GM18502 (cell line): ENCODE results near the gene SSRP1.
"Not testable (repeated sequence)": the region's sequence is repeated elsewhere in the genome, so short reads cannot be mapped to it uniquely, and the experiment has no call there.

Source experiments
- ATAC-seq: cut with Tn5 transposase; IDR thresholded peaks from one replicate; pipeline ENCODE4 v1.9.1; 2021; ENCODE audit warnings: mild to moderate bottlenecking; ENCODE audit not compliant: unreplicated experiment, poor library complexity

SSRP1 gene

GRCh38 chr11:57340039-57340615 is 4.4 kb upstream of the SSRP1 start:
- ATAC-seq: no peak

DNA sequence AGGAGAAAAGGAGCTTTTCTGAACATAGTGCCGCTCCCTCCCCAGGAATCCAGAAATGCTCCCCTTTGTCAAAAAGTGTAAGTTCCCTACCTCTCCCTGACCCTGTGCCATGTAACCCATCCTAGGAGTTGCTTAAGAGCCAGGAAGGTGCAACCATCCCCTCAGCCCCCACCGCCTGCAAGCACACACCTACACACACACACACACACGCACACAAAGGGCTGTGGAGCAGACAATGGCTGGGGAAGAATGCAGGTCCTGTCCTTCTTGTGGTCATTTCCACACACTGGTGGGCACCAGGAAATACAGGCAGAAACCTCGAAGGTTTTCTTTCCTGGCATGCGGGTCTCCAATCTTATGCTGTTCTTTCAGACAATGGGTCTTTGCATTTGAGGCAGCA is 3.6 kb upstream of the SSRP1 start:
- no peak for ATAC-seq

- ATAC-seq: no peak
Observed at GRCh38 chr11:57338142-57338541, 2.5 kb upstream of the SSRP1 start, which contains the start of gene P2RX3. P2RX3 (plus strand) TSS chr11:57338352; CDS start chr11:57338551, 199 bp downstream.

DNA sequence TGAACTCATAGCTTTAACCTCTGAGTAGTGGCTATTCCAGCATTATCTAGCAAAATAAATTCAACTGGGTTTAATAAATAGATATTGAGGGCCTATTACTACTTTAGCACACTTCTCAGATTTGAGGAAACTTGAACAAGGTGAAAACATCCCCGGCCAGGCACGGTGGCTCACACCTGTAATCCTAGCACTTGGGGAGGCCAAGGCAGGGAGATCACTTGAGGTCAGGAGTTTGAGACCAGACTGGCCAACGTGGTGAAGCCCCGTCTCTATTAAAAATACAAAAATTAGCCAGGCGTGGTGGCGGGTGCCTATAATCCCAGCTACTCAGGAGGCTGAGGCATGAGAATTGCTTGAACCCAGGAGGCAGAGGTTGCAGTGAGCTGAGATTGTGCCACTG is 1.2 kb upstream of the SSRP1 start:
- not testable (repeated sequence) for ATAC-seq

DNA sequence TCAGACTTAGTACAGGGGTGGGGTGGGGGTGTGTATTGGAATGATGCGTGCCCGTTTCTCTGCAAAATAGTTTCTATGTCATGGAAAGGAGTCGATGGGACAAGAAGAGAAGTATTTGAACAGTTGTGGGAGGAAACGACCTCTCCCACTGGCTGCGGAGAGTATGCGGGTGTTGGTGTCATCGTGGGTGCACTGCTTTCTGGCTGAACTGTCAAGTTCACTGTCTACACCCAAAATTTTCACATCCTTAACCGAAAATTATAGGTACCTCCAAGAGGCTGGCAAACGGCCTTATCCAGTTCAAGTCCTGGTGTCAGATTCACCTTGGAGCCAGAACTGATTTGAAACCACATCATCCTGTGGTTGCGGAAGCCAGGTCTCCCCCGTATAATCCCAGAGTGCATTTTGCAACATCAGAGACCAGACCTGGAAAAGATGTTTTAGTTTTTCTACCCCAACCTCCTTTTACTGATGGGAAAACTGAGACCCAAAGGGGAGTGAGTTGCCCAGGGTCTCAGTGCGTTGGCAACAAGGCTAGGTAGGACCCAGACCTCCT is 497 bp upstream of the SSRP1 start:
- no peak for ATAC-seq

GRCh38 chr11:57335023-57335342 is 709 bp downstream of the SSRP1 start:
- peak; percentile 6 for ATAC-seq

DNA sequence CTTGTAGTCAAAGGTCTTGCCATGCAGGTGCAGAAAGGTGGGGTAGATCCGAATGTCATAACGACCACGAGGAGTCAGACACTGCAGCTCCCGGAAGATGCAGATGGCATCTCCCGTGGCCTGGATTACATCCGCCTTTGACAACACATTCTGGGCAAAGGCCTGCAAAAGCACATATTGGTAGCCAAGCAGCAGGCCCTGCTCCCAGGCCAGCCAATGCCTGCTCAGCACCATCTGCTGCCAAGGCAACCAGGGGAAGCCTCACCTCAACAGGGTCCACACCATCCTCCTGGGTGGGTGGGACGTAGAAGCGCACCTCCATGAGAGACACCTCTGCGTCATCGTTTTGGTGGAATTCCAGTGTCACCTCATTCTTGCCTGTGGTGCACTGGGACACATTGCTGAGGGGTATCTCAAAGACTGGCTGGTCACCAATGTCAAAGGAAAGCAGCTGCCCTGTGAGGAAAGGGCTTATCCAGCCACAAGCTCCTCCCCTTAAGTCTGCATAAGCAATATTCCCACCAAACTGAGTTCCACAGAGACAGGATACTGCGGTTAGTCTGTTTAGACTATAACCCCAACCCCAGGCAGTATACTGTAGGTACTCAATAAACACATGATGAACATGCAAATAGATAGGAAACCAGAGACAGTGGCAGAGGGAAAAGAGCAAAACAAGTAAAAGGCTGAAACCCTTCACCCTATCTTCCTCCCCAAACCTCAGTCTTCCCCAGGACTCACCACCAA is 2.8 kb downstream of the SSRP1 start:
- ATAC-seq: no peak

GRCh38 chr11:57331720-57332119 is 4.0 kb downstream of the SSRP1 start:
- no peak for ATAC-seq

DNA sequence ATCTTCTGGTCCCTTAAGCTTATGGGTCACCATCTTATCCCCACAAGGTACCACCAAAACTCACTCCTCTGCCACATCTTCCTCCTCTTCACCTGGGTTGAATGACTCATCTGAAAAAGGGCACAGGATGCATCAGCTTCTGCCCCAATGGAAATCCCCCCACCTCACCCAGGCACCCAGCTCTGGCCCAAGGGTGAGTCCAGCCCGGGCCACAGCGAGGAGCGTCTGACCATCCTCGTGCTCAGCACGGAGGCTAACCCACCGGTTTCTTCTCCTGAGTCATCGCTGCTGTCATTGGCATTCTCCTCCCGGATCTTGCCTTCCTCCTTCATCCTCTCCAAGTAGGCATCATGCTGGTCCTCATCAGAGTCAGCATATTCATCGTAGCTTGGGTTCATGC is 5.7 kb downstream of the SSRP1 start:
- ATAC-seq: no peak

- ATAC-seq: no peak
Observed at GRCh38 chr11:57327721-57328120, 8.0 kb downstream of the SSRP1 start.

- ATAC-seq: peak; percentile 1
Observed at GRCh38 chr11:57325735-57326048, 10.0 kb downstream of the SSRP1 start.

DNA sequence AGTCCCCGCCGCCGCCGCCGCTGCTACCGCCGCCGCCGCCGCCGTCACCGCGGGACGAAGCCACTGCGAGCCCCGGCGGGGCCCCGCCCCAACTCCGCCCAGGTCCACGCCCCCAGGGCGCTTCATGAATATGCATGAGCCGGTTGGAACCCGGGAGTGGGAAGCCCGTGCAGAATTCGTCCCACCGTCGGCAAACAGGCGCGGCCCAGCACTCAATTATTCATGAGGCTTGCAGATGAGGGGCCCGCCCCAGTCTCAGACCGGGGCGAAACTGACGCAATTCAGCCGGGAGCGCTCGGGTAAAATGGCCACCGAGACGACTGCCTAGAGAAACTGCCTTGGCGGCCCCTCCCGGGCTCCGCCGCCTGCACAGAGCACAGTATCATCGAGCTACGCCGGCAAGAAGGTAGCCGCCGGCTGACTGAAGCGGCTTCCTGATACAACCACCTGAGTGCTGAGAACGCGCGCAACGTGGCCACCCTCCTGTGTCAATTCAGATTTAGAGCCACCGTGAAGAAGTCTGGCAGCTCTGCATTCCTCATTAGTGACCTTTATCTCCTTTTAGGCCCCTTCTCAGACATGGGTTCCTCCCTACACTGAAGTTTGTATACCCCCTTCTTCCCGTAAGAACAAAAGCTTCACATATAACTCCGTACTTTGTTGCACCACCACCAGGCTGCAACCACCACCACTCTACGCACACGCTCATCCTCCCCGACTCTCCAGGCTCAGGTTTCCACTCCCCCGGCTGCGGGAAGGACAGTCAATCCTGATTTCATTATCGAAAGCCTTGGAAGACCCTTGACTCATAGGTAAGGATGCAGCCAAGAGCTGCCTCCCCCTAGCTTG is 10.6 kb downstream of the SSRP1 start, which contains the start of gene TNKS1BP1:
TNKS1BP1 (minus strand) TSS at position 67 of the 849 bp plus-strand sequence. CDS start 3,067 bp downstream, outside the sequence.
- ATAC-seq: peak; percentile 89

GRCh38 chr11:57324154-57324885 is 11.4 kb downstream of the SSRP1 start:
- ATAC-seq: no peak

GRCh38 chr11:57323855-57324153 is 11.9 kb downstream of the SSRP1 start:
- no peak for ATAC-seq

DNA sequence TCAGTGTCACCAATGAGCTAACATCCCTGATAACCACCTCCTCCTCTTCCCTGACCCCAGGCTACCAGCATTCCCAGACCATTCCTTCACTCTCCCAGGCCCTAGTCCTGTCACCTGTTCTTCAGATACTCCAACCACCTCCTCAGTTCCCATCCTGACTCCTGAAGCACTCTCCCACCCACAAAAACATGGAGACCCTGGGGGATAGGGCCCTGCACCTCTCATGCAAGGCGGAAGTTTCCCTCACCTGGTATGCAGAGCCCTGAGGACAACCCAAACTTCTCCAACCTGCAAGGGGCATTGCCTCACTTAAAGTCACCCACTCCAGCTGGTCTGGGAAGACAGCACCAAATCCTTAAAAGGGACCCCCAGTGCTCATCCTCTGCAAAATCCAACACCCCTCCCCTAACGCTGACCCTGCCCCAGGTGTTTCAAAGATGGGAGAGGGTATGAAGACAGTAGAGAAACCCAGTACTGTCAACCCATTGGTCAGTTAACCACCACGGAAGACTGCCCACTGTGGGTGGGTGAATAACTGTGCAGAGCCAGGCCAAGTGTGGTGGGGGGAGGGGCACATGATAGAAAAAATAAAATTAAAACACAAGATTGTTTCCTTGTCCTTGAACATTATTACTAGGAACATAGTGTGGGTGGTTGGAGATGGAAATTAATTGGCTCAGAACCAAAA is 12.4 kb downstream of the SSRP1 start:
- no peak for ATAC-seq

DNA sequence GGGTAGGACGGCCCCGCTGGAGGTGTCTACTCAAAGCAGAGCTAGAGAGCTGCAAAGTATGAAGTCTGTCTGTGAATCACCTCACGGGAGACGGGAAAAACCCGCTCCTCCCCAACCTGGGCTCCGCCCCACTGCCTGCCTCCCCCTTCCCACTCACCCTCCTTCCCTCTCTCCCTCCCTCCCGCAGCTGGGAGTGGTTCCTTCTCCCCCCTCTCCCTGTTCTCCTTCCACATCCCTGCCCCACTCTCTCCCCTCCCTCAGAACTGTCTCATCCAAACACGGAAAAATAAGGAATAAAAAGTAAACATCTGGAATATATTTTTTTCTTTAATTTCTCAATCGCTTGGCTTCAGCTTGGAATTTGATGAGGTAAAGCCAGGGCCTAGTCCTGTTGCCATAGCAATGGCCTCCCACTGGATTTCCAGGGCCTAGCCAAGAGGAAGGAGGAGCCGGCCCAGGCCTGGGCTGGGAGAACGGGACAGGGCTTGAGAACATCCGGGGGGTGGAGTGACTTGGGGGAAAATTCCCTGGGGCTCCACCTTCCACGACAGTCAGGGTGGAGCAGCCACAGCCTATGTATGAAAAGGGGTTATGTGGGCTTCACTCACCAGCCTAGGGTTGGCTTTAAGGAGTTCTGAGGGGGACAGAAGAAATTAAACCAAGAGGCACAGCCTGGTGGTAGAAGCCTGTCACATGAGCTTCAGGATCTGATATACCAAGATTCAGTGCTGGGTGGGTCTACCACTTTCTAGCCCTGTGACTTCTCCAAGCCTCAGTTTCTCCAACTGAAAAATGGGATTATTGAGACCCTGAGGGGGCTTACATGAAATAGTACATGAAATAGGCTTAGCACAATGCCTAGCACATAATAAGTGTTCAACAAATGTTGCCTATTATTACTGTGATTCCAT is 13.2 kb downstream of the SSRP1 start:
- ATAC-seq: no peak

DNA sequence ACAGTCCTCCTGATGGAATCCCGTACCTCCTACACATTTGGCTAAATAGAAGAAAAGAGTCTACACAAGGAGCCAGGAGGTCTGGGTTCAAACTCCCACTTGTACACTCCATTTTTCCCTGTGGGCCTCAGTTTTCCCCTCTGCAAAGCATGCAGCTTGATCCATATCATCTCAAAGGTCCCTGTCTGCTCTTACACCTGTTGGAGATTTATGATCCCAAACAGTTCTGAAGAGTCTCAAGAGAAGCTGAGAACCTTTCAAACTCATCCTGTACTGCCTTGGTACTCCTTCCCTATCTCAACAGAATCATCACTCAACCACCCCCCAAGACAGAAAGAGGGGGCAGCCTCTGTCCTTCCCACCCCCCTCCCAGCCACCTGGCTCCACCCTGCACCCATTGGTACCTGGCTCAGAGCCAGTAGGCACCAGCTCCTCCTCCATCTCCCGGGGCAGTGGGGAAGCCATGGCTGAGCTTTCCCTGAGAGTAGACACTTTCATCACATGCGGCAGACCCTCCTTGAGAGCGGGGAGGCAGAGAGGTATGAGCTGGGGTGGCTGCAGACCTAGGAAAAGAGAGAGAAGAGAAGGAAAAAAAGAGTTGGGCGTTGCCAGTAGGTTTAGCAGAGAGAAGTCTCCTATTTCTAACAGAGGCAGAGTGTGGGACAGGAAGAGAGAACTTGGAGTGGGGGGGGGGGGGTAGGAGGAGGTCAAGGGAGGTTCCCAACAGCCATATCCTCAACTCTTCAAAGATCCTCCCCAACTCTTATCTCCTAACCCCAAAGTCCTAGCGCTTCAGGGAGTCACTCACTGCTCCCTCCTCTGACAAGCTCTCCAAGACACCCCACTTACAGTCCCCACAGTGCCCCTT is 14.1 kb downstream of the SSRP1 start:
- no peak for ATAC-seq
